Stimulated activated CD4-positive, alpha-beta T cell treated with anti-CD3 and anti-CD28 coated beads, Interleukin-2, amount 100 ng/mL, for 4 hours (primary cell): Measurements from ENCODE around the gene ZKSCAN2.

Source experiments
- DNase-seq: peaks from one replicate; pipeline ENCODE4 v3.0.0-alpha.2; 2020; ENCODE audit warnings: low read depth

The ZKSCAN2 gene

DNA sequence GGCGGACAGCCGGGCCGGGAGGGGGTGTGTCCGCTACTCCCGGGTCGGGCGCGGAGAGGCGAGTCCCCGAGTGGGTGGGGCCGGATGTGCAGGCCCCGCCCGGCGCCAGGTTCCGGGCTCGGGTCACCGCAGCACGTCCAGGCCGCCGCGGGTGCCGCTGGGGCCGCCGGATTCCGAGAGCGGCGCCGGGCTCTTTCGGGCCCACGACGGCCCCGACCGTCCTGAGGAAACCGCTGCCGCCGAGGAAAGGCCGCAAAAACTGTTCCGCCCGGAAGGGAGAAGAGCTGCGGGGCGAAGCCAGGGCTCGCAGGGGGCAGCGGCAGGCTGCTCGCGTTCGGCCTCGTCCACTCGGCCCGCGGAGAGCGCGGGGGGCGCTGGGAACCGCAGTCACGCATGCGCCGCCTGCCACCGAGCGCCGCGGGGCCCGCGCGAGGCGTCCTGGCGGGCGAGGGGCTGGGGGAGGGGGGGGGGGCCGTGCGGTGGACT lies at the start of gene ZKSCAN2:
TSS of gene ZKSCAN2 (minus strand) at position 376 of the 486 bp plus-strand sequence. CDS start 718 bp downstream, outside the sequence.
- DNase-seq, result peak; percentile 67

- DNase-seq, result no peak
These were observed 42.3 kb upstream of the ZKSCAN2 start for GRCh38 chr16:25299792-25300590.

DNA sequence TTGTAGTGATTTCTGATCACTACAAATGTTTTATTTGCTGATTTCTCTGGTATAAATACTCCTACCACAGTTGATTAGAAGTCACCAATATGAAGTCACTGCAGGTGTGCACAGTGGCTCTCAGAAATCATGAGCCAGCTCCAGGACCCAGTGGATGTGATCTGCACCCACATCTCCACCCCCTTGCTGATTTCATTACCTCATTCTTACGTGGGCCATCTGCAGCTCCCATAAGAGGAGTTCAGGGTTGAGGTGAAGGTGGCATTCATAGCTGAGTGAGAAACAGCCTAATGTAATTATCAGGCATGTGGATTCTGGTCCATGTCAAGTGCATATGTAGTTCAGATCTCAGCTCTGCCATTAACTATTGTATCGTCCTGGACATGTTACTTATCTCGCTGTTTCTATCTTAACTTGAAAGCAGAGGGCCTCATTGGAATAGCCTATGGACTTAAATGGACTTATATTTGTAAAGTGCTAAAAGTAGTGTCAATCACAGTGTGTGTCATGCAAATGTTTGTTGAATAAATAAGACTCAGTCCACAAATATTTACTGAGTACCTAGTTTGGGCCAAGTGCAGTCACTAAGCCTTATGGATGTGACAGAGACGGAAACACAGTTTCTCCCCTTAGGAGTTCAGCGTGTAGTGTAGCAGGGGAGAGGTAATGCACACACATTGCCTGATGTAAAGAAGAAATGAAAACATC lies 40.7 kb upstream of the ZKSCAN2 start:
- no peak for DNase-seq

DNA sequence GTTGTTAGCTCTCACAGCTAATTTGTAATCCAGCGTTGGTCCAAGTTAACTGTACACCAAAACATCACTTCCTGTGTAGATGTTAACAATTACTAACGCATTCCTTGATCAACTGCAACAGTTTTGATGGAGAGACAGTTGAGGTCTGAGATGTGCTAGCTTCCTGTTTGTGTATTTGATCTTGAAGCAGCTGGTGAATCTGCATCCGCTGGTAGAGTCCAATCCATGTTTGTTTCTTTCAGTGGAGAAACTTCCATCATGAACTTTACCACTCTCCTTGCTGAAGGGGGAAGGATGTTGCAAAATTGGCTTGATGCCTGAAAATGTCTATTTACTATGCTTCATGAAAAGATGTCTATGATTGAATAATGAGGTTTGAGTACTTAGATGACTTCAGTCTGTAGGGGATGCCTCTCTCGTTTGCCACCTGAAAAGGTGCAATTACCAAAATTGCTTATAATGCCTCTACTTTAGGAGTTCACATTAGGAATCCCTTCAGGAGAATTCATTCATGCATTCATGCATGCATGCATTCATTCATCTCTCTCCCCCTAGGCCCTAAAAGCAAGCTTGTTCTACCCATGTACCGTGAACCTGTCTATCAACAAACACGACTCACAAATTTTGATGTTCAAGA lies 39.6 kb upstream of the ZKSCAN2 start:
- DNase-seq, result no peak

GRCh38 chr16:25291580-25291979 lies 33.9 kb upstream of the ZKSCAN2 start:
- DNase-seq, result no peak

DNA sequence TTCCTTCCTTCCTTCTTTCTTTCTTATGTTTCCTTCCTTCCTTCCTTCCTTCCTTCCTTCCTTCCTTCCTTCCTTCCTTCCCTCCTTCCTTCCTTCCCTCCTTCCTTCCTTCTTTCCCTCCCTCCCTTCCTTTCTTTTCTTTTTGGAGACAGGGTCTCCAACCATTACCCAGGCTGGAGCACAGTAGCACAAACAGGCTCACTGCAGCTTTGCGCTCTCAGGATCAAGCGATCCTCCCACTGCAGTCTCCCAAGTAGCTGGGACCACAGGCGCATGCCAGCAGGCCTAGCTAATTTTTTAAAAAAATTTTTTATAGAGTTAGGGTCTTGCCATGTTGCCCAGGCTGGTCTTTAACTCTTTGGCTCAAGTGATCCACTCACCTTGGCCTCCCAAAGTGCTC lies 31.8 kb upstream of the ZKSCAN2 start:
- no peak for DNase-seq

DNA sequence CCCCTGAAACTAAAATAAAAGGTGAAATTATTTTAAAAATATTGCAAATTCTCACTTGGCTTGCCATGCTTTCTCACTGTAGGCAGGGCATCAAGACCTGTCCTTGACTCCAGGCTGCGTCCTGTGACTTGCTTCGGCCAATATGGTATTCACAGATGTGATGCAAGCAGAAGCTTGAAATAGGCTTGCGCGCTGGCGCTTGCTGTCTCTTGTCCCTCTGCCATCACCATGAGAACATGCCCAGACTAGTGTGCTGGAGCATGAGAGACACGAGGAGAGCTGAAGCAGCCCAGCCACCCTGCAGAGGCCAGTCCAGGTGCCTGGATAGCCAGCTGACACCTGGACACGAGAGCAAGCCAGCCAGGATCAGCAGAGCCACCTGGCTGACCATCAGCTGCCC lies 21.8 kb upstream of the ZKSCAN2 start:
- no peak for DNase-seq

DNA sequence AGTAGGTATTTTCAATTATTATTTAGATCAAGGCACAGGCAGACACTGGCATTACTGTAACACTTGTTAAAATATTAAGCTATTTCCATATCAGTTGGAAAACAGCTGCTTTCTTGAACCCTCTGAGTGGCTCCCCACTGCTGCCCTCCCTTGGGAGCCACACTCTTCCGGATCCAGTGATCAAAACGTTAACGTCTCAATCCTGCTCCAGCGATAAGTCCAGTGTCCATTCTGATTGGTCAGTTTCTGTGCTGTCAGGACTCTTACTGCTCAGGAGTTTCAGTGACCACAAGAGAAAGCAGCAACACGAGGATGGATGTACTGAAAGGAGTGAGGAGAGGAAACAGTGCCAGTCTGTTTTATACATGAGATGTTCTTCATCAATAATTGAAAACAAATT lies 13.8 kb upstream of the ZKSCAN2 start:
- no peak for DNase-seq

GRCh38 chr16:25270577-25270976 lies 12.9 kb upstream of the ZKSCAN2 start:
- no peak for DNase-seq

GRCh38 chr16:25269879-25270278 lies 12.2 kb upstream of the ZKSCAN2 start:
- DNase-seq, result no peak

- DNase-seq, result no peak
These were observed 8.3 kb upstream of the ZKSCAN2 start for GRCh38 chr16:25265968-25266367.

DNA sequence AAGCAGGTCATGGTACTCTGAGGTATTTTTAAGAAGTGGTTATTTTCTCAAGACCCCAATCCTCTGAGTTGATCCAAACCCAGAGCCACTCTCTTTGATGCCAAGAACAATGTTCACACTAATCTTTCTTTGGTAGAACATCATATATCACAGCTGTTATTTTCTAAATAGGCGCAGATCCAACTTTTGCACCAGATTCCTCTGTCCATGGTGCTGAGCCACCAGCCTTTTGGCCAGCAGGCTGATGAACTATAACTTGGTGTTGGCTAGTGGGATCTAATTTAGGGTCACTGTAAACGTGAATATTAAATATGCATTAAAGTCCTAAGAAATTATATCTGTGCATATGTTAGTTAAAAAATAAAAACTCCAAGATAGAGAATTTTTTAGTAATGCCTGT lies 7.0 kb upstream of the ZKSCAN2 start:
- no peak for DNase-seq

- no peak for DNase-seq
These were observed 2.8 kb upstream of the ZKSCAN2 start for GRCh38 chr16:25260416-25260815.

- no peak for DNase-seq
These were observed 1.2 kb upstream of the ZKSCAN2 start for GRCh38 chr16:25258861-25259179.

DNA sequence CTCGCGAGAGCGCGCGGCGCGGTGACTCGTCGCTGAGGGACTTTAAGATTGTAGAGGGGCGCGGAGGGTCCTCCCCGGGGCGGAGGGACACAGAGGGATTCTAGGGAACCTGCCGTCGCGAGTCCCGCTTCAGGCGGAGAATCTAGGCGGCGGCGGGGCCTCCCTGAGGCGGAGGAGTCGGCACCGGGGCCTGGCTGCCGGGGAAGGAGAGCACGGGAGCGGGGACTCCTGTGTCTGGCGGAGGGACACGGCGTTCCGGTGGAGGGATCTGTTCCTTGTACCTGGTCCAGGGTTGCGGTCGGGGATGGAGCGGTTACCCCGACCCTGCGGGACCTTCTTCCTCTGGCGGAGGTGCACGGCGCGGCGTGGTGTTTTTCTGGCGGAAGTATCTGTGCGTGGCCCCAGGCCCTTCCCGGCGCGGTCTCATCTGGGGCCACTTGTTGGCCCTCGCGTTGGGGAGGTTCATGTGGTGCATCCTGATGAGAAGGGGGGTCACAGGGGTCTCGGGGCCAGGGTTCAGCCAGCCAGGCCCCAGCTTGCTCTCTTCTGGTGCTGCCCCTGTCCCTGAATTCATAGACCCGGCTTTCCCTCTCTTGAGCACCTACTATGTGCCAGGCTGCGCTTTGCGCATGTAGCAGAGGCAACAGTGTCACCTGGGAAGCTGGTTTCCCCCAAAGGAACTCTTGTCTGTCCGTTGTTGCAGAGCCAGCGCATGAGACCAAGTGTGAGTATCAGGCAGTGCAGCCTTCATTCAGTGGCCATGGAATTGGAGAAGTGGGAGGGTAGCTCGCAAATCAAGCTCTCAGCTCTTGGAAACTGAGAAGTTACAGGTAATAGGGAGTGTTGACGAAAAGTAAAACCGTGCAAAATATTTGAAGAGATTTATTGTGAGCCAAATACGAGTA lies 563 bp upstream of the ZKSCAN2 start:
- DNase-seq, result peak; percentile 62

GRCh38 chr16:25256695-25257469 lies 763 bp downstream of the ZKSCAN2 start:
- DNase-seq, result no peak

GRCh38 chr16:25253322-25253721 lies 4.3 kb downstream of the ZKSCAN2 start:
- DNase-seq, result no peak

DNA sequence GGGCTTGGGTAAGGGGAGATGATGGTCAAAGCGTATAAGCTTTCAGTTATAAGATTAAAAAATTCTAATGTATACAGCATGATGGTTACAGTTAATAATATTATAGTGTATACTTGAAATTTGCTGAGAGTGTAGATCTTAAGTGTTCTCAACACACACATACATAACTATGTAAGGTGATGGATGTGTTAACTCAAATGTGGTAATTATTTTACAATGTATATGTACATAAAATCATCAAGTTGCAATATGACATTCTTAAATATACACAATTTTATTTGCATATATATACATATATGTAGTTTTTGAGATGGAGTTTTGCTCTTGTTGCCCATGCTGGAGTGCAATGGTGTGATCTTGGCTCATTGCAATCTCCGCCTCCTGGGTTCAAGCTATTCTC lies 7.2 kb downstream of the ZKSCAN2 start:
- DNase-seq, result no peak

- DNase-seq, result no peak
These were observed 21.7 kb downstream of the ZKSCAN2 start for GRCh38 chr16:25235991-25236390.

DNA sequence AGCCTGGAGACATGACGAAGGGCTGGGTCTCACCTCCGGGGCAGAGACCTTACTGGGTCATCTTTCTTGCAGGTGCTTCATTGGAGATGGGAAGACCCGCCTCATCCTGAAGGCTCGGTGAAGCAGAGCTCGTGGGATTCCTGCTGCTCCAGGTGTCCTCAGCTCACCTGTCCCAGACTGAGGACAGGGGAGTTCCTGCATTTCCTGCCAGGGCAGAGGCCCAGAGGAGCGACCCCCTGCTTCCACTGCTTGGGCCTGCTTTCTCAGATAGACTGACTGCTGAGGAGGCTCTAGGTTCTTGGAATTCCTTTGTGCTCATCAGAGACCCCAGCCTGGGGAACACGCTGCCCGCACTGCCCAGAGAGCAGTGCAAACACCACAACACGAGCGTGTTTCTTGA lies 29.3 kb downstream of the ZKSCAN2 start:
- no peak for DNase-seq

- no peak for DNase-seq
These were observed 32.8 kb downstream of the ZKSCAN2 start for GRCh38 chr16:25224731-25225319.
